HepG2 (cell line): ENCODE measurements around the gene PLEKHA6. TPM values are rescaled to one million over a fixed set of nuclear protein-coding genes. Genes with fewer than 3 reads are reported as not detected.

ENCODE experiments used
- EP300 ChIP-seq, 3 experiments: sonication (generic) in 1 of 3; formaldehyde crosslinking in 1 of 3; IDR thresholded peaks; 2 replicates each; pipeline versions ENCODE4 v1.5.1 to v1.6.1; 2011 to 2020; ENCODE audit warnings: low read depth in 2 of 3, low read length in 2 of 3, borderline replicate concordance in 1 of 3, improper control_type of control experiment in 1 of 3, mild to moderate bottlenecking in 1 of 3, missing genetic modification reagents in 1 of 3, moderate library complexity in 1 of 3
- FOXJ3 ChIP-seq: sonication (generic); formaldehyde crosslinking; IDR thresholded peaks from 2 replicates; pipeline ENCODE4 v1.4.0; 2020; ENCODE audit warnings: missing genetic modification reagents, mild to moderate bottlenecking, borderline replicate concordance
- FOXK2 ChIP-seq: fragments of 450-650 bp; IDR thresholded peaks from 2 replicates; pipeline ENCODE4 v1.6.1; 2016
- ISX ChIP-seq: sonication (generic); formaldehyde crosslinking; conservative IDR thresholded peaks from 2 replicates; pipeline ENCODE4 v1.5.0; 2020; ENCODE audit warnings: missing genetic modification reagents
- KDM2A ChIP-seq: sonication (generic); formaldehyde crosslinking; IDR thresholded peaks from 2 replicates; pipeline ENCODE4 v1.4.0; 2020; ENCODE audit warnings: low read depth, missing genetic modification reagents, borderline replicate concordance
- MAFF ChIP-seq: IDR thresholded peaks from 2 replicates; pipeline ENCODE4 v1.6.1; 2011; ENCODE audit warnings: low read depth, low read length, improper control_type of control experiment
- MXI1 ChIP-seq: IDR thresholded peaks from 3 replicates; pipeline ENCODE4 v1.6.1; 2012; ENCODE audit warnings: low read depth, low read length, inconsistent platforms, borderline replicate concordance
- PATZ1 ChIP-seq: sonication (generic); formaldehyde crosslinking; IDR thresholded peaks from 2 replicates; pipeline ENCODE4 v1.4.0; 2020; ENCODE audit warnings: missing genetic modification reagents
- RBAK ChIP-seq: sonication (generic); formaldehyde crosslinking; IDR thresholded peaks from 2 replicates; pipeline ENCODE4 v1.5.1; 2020; ENCODE audit warnings: mild to moderate bottlenecking, missing genetic modification reagents
- SETDB1 ChIP-seq: sonication (generic); formaldehyde crosslinking; IDR thresholded peaks from 2 replicates; pipeline ENCODE4 v1.5.1; 2020; ENCODE audit warnings: missing genetic modification reagents, mild to moderate bottlenecking, borderline replicate concordance
- ZBTB10 ChIP-seq: sonication (generic); formaldehyde crosslinking; IDR thresholded peaks from 2 replicates; pipeline ENCODE4 v1.4.0; 2020; ENCODE audit warnings: missing genetic modification reagents, borderline replicate concordance
- ZNF276 ChIP-seq: sonication (generic); formaldehyde crosslinking; IDR thresholded peaks from 2 replicates; pipeline ENCODE4 v1.4.0; 2020; ENCODE audit warnings: mild to moderate bottlenecking, low read depth, missing genetic modification reagents
- ZNF30 ChIP-seq: sonication (generic); formaldehyde crosslinking; IDR thresholded peaks from 2 replicates; pipeline ENCODE4 v1.5.0; 2020; ENCODE audit warnings: mild to moderate bottlenecking, missing genetic modification reagents
- ZNF558 ChIP-seq: sonication (generic); formaldehyde crosslinking; IDR thresholded peaks from 2 replicates; pipeline ENCODE4 v1.9.0; 2022; ENCODE audit warnings: mild to moderate bottlenecking, missing genetic modification reagents, borderline replicate concordance
- ZNF616 ChIP-seq: sonication (generic); formaldehyde crosslinking; IDR thresholded peaks from 2 replicates; pipeline ENCODE4 v1.5.0; 2020; ENCODE audit warnings: low read depth, mild to moderate bottlenecking, missing genetic modification reagents
- ZNF773 ChIP-seq: sonication (generic); formaldehyde crosslinking; IDR thresholded peaks from 2 replicates; pipeline ENCODE4 v1.4.0; 2020; ENCODE audit warnings: missing genetic modification reagents, borderline replicate concordance
- ZNF780A ChIP-seq: sonication (generic); formaldehyde crosslinking; IDR thresholded peaks from 2 replicates; pipeline ENCODE4 v1.8.0; 2022; ENCODE audit warnings: mild to moderate bottlenecking, missing genetic modification reagents, moderate library complexity
- polyA plus RNA-seq, 8 experiments: library from polyadenylated mRNA; depleted of rRNA in 3 of 8; stranded (reverse) in 7 of 8; unstranded in 1 of 8; fragments of >200 nt; fragmentation: Illumina TruSeq in 4 of 8; extraction: Trizol in 4 of 8; gene quantifications; 2 replicates each; pipeline versions ENCODE4 v1.2.1 to v1.2.3, GENCODE V29; 2011 to 2016; ENCODE audit warnings: low read depth in 4 of 8, missing spikeins in 1 of 8, mixed read lengths in 1 of 8; ENCODE audit not compliant: insufficient read depth in 1 of 8
- total RNA-seq, 5 experiments: library from RNA; depleted of rRNA; stranded (reverse); fragments of >200 nt; fragmentation: Illumina TruSeq; extraction: Trizol; gene quantifications; 2 replicates each; pipeline ENCODE4 v1.2.3, GENCODE V29; 2016; ENCODE audit warnings: low read depth in 1 of 5
- TF ChIP-seq, protein P1 (sequence below): IDR thresholded peaks from 2 replicates; pipeline ENCODE4 v1.6.1; 2016; ENCODE audit warnings: missing genetic modification reagents, missing compliant biosample characterization
- TF ChIP-seq, protein P2 (sequence below): fragments of 450-650 bp; IDR thresholded peaks from 2 replicates; pipeline ENCODE4 v1.6.1; 2016

Gene PLEKHA6
- total and polyA plus RNA-seq, 2 of the 13 experiments (the other 11 are each of a cell fraction or from before 2014, with no cell fraction given) = 5.3 to 11.4 TPM

GRCh38 chr1:204190212-204191211 lies 169.2 kb downstream of the PLEKHA6 start (continued):
- TF ChIP-seq, protein P1, sequence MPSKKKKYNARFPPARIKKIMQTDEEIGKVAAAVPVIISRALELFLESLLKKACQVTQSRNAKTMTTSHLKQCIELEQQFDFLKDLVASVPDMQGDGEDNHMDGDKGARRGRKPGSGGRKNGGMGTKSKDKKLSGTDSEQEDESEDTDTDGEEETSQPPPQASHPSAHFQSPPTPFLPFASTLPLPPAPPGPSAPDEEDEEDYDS = no peak
- TF ChIP-seq FOXK2 (no peak), ZNF773 (CRISPR knock-in tag) (no peak), SETDB1 (CRISPR knock-in tag) (no peak), MXI1 (no peak), MAFF (no peak), ZNF276 (no peak), ZNF616 (CRISPR knock-in tag) (no peak), FOXJ3 (CRISPR knock-in tag) (no peak), KDM2A (peak; percentile 29; the same call in 1 of the 2 replicates), ZNF558 (no peak), EP300 (IDR thresholded peaks at IDR 0.05; ENCODE audit: low read depth in 2 of 2, low read length in 2 of 2) (no peak), EP300 (CRISPR knock-in tag; IDR thresholded peaks at IDR 0.05; ENCODE audit: borderline replicate concordance) (no peak), ISX (CRISPR knock-in tag) (no peak), ZBTB10 (0 out of 2 replicates have a peak, but pooled peaks have one; percentile 38), ZNF780A (no peak), PATZ1 (CRISPR knock-in tag) (peak; percentile 71; the same call in 1 of the 2 replicates), ZNF30 (CRISPR knock-in tag) (0 out of 2 replicates have a peak, but pooled peaks have one; percentile 29), RBAK (no peak)
- TF ChIP-seq, protein P2, sequence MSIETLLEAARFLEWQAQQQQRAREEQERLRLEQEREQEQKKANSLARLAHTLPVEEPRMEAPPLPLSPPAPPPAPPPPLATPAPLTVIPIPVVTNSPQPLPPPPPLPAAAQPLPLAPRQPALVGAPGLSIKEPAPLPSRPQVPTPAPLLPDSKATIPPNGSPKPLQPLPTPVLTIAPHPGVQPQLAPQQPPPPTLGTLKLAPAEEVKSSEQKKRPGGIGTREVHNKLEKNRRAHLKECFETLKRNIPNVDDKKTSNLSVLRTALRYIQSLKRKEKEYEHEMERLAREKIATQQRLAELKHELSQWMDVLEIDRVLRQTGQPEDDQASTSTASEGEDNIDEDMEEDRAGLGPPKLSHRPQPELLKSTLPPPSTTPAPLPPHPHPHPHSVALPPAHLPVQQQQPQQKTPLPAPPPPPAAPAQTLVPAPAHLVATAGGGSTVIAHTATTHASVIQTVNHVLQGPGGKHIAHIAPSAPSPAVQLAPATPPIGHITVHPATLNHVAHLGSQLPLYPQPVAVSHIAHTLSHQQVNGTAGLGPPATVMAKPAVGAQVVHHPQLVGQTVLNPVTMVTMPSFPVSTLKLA = no peak
